ENCODE measurements around the gene ECHDC3. TPM values are rescaled to one million over a fixed set of nuclear protein-coding genes. Genes with fewer than 3 reads are reported as not detected.

Gene ECHDC3
- total and polyA plus RNA-seq, 2 of the 4 experiments (the other 2 are of a cell fraction): 4.3 to 5.0 TPM

DNA sequence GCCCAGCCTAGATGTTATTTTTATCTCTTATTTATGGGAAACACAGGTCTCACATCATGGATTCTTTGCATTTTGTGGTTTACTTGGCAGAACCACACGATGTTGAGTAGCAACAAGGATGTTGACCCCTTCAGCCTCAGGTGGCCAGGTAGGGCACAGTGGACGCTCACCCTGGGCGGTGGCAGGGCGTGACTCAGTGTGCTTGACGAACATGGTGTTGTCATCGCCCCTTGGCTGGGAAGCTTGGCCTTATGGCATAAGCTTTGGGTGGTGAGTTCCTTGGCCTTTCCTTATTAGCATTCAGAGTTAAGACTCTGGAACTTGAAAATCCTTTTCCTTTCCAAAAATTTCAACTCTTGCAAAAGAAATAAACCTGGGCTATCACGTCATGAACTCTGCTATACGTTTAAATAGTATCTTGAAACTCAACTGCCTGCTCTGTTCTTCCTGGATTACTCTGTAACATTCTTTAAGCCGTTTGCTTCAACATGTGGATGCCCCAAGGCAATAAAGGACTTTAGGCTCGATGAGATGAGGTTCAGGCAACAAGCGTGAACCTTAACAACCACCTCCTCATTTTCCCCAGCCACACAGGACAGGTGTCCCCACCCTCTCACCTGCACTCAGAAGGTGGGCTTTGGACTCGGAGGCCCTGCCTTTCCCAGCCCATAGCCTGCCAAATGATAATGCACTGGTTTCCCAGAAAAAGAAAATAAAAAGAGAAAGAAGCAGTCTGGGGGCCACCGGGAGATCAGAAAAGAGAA is 22.5 kb upstream of the ECHDC3 start (continued):
- no peak for TF ChIP-seq RAD21 (IDR thresholded peaks at IDR 0.05; ENCODE audit: low read length)

- no peak overlapping the region for H2BK20ac ChIP-seq (ENCODE audit: low read depth, low read length)
- no peak overlapping the region for H3K4ac ChIP-seq (ENCODE audit: low read depth, low read length)
- H3K27me3 ChIP-seq (ENCODE audit: control insufficient read depth, insufficient read depth, low read length): peaks cover 5% of the 10 kb centered on the region
- no peaks in the 10 kb centered on the region for H3K4me1 ChIP-seq (ENCODE audit: control insufficient read depth, insufficient read depth, low read length)
- H3K9ac ChIP-seq (ENCODE audit: low read depth, low read length): no peak overlapping the region
- no peak overlapping the region for H4K8ac ChIP-seq (ENCODE audit: low read depth in 2 of 2, low read length in 2 of 2)
- DNase-seq (no peak), ATAC-seq (ENCODE audit: low read depth) (no peak)
- no peak overlapping the region for H2BK5ac ChIP-seq (ENCODE audit: low read depth, low read length, poor library complexity, severe bottlenecking)
- dilution Hi-C loops (cut with HindIII; ENCODE audit: low sequenced_read_pairs, unreplicated experiment): no loop called here
- H2AK5ac ChIP-seq (ENCODE audit: low read depth, low read length): no peak overlapping the region
- no TSS peak for BruUV-seq (replicated peaks)
- H4K91ac ChIP-seq (ENCODE audit: insufficient read depth, low read depth, low read length): no peak overlapping the region
- H2AFZ ChIP-seq (replicated peaks; ENCODE audit: low read length, poor library complexity): no peak overlapping the region
- WGBS, 2 experiments (ENCODE audit: extremely low coverage in 2 of 2, insufficient read length in 1 of 2): 83% methylated on average over 4 of the region's 11 CpGs; no CpG with 5 or more reads in 1 of the 2 experiments
- ChIA-PET POLR2A (ENCODE audit: unreplicated experiment) (no interaction called here), CTCF (no interaction called here)
- H3K9me1 ChIP-seq (ENCODE audit: insufficient read depth, low read length): no peaks in the 10 kb centered on the region; the same call in 1 of the 2 replicates
- H2BK15ac ChIP-seq (ENCODE audit: low read depth, low read length): no peak overlapping the region
- H3K9me3 ChIP-seq (ENCODE audit: control insufficient read depth, insufficient read depth, low read length): peaks cover 3% of the 10 kb centered on the region; the same call in 1 of the 2 replicates
- no peak overlapping the region for H4K5ac ChIP-seq (ENCODE audit: low read depth, low read length)
- H3K27ac ChIP-seq (ENCODE audit: insufficient read depth, low read length): no peak overlapping the region
- no peak overlapping the region for H2BK120ac ChIP-seq (ENCODE audit: low read depth, low read length)
- in situ Hi-C loops (cut with MboI; ENCODE audit: low sequenced_read_pairs): loop anchor here (5.0 kb wide), 1 partner anchor 203 kb away; no protein-coding TSS in a partner anchor
- H3K14ac ChIP-seq (replicated peaks; ENCODE audit: low read depth, low read length): no peak overlapping the region
- no peak overlapping the region for H3K23ac ChIP-seq (ENCODE audit: low read depth, low read length)
- no peaks in the 10 kb centered on the region for H4K20me1 ChIP-seq (ENCODE audit: insufficient read depth, low read length)
- H3K56ac ChIP-seq (ENCODE audit: extremely low read depth, insufficient read depth, low read length): no peak overlapping the region
- H3K4me3 ChIP-seq (ENCODE audit: insufficient read depth, low read depth, low read length): no peak overlapping the region
- no peak overlapping the region for H2AK9ac ChIP-seq (replicated peaks; ENCODE audit: low read depth, low read length, poor library complexity)
- H3K36me3 ChIP-seq (ENCODE audit: control insufficient read depth, insufficient read depth, low read length): no peaks in the 10 kb centered on the region
- no peak overlapping the region for H3K18ac ChIP-seq (ENCODE audit: low read depth, low read length)
- H3K4me2 ChIP-seq (ENCODE audit: low read depth, low read length): no peak overlapping the region
- intact Hi-C loops (cut with micrococcal nuclease): no loop called here
- H3K79me1 ChIP-seq (ENCODE audit: low read depth in 1 of 2, low read length in 2 of 2): no peaks in the 10 kb centered on the region
- TF ChIP-seq RFX5 (IDR thresholded peaks at IDR 0.05; ENCODE audit: low read depth, low read length) (no peak), ELK1 (IDR thresholded peaks at IDR 0.05; ENCODE audit: borderline replicate concordance, low read depth, low read length) (no peak), CTCF (conservative IDR thresholded peaks at IDR 0.05; ENCODE audit: low read depth, low read length) (no peak), RAD21 (IDR thresholded peaks at IDR 0.05; ENCODE audit: low read length) (no peak), BHLHE40 (IDR thresholded peaks at IDR 0.05; ENCODE audit: low read depth, low read length) (no peak), FOS (IDR thresholded peaks at IDR 0.05; ENCODE audit: low read depth, low read length) (no peak), SMC3 (IDR thresholded peaks at IDR 0.05; ENCODE audit: low read depth, low read length) (no peak), MAFK (IDR thresholded peaks at IDR 0.05; ENCODE audit: low read depth, low read length) (no peak), MXI1 (IDR thresholded peaks at IDR 0.05; ENCODE audit: borderline replicate concordance, low read depth, low read length) (no peak), CHD1 (IDR thresholded peaks at IDR 0.05; ENCODE audit: low read depth, low read length) (no peak), CEBPB (IDR thresholded peaks at IDR 0.05; ENCODE audit: low read depth, low read length) (no peak), POLR2A (IDR thresholded peaks at IDR 0.05; ENCODE audit: low read depth, low read length) (no peak)
- TF ChIP-seq, protein P1, sequence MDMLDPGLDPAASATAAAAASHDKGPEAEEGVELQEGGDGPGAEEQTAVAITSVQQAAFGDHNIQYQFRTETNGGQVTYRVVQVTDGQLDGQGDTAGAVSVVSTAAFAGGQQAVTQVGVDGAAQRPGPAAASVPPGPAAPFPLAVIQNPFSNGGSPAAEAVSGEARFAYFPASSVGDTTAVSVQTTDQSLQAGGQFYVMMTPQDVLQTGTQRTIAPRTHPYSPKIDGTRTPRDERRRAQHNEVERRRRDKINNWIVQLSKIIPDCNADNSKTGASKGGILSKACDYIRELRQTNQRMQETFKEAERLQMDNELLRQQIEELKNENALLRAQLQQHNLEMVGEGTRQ (IDR thresholded peaks at IDR 0.05; ENCODE audit: low read depth, low read length): no peak
Measured at GRCh38 chr10:11720260-11720741, 21.9 kb upstream of the ECHDC3 start.

All from IMR-90 (cell line).